GM18868 (cell line): ENCODE data around the gene BUD13.
A peak's percentile ranks its signal among the peaks of the same experiment; 100 is the strongest.
"Not testable (repeated sequence)": the region's sequence is repeated elsewhere in the genome, so short reads cannot be mapped to it uniquely, and the experiment has no call there.

Experiments used
- ATAC-seq: cut with Tn5 transposase; IDR thresholded peaks from one replicate; pipeline ENCODE4 v1.9.1; 2021; ENCODE audit warnings: mild to moderate bottlenecking, moderate library complexity; ENCODE audit not compliant: unreplicated experiment

The BUD13 gene, protein sequence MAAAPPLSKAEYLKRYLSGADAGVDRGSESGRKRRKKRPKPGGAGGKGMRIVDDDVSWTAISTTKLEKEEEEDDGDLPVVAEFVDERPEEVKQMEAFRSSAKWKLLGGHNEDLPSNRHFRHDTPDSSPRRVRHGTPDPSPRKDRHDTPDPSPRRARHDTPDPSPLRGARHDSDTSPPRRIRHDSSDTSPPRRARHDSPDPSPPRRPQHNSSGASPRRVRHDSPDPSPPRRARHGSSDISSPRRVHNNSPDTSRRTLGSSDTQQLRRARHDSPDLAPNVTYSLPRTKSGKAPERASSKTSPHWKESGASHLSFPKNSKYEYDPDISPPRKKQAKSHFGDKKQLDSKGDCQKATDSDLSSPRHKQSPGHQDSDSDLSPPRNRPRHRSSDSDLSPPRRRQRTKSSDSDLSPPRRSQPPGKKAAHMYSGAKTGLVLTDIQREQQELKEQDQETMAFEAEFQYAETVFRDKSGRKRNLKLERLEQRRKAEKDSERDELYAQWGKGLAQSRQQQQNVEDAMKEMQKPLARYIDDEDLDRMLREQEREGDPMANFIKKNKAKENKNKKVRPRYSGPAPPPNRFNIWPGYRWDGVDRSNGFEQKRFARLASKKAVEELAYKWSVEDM

DNA sequence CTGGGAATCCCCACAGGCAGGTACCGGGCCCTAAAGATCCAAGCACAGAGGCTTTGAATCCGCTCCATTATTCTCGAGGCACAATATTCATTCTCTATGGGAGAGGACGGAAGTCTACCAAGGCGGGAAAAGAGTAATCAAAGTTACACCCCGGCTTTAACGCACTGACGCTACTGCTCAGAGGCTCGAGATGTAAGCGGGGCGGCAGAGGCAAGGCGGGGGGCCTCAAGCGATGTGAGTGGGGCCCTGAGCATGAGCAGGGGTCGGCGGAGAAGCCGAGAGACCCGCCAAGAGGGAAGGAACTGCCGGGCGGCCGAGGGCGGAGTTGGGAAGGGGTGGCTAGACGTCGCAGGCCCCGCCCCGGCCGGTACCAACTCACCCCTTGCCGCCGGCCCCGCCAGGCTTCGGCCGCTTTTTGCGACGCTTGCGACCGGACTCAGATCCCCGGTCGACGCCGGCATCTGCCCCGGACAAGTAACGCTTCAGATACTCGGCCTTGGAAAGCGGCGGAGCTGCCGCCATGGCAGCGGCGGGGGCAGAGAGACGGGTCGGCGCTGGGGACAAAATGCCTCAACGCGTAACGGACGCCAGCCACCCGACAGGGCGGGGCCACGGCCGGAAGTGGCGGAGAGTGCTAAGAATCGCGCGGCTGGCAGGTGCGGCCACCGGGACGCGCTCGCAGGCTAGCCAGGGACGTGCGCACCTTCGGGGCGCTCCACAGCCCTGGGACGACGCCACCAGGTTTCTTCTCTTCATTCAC lies at the start of gene BUD13:
Gene BUD13 (minus strand): TSS at position 545 of the 760 bp plus-strand sequence. CDS start 23 bp downstream, at position 522.
- ATAC-seq = peak; percentile 84

DNA sequence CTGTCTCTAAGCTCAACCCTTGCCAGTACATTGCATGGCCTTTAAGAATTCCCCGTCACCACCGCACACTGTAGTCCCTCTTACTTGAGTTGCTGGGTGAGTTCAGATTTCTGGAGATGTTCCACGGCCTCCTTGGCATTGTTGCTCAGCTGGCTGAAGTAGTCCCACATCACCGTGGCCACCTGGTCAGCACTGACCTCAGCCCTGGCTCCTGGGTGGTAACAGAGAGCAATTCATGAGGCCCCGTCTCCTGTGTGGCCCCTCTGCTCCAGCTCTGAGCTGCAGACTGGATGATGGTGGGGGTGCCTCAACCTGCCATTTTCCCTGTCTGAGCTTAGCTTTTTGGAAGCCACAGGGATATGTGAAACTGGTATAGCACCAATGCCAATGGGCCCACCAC lies 49.8 kb upstream of the BUD13 start:
- ATAC-seq = no peak

DNA sequence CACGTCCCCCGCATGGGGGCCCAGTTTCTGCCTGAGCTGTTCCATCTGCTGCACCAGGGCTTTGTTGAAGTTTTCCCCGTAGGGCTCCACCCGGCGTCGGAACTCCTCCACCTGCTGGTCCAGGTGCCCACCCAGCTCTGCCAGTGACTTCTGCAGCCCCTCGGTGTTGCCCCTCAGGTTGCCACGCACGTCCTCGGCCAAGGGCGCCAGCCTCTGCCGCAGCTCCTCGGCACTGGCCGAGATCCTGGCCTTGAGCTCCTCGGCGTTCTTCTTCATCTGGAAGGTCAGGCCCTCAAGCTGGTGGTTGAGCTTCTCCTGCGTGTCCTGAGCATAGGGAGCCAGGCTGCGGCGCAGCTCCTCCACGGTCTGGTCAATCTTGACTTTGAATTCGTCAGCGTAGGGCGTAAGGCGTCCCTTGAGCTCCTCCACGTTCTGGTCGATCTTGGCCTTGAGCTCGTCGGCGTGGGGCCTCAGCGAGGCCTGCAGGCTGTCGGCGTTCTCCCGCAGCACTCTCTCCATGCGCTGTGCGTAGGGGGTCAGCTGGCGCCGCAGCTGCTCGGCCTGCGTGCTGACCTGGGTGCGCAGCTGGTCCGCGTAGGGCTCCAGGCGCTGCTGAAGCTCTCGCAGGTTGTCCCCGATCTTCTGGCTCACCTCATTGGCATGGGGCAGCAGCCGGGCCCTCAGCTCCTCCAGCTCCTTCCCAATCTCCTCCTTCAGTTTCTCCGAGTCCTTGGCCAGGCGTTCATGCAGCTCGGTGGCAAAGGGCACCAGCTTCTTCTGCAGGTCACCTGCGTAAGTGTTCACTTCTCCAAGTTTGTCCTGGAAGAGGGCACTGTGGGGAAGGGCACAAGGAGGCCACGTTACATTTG lies 48.5 kb upstream of the BUD13 start:
- ATAC-seq = no peak

DNA sequence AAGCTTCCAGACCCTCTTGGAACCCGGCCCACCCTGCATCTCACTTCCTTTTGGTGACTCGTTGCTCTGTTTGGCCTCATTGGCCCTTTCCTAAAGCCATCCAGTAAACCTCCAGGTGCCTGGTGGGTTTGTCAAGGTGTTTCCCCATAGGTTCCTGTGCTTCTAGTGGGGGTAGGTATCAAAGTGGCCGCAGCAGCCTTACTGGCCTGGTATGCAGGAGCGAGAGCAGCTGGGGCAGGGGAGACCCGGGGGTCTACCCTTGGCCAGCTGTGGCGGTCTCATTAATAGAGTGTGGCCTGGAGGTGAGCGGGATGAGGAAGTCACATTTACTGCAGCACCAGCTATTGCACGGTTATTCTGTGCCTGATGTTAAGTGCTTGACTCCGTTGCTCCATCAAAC lies 46.3 kb upstream of the BUD13 start:
- no peak for ATAC-seq

DNA sequence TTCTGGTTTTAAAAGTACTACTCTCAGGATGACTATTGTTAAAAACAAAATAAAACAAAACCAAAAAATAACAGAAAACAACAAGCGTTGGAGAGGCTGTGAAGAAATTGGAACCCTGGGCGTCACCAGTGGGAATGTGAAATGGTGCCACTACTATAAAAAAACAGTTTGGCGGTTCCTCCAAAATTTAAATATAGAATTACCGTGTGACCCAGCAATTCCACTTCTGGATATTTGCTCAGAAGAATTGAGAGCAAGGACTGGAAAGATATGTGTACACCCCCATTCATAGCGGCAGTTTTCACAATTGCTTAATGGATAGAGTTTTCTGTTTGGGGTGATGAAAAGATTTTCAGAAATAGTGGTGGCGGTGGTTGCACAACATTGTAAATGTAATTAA lies 41.7 kb upstream of the BUD13 start:
- ATAC-seq = no peak

DNA sequence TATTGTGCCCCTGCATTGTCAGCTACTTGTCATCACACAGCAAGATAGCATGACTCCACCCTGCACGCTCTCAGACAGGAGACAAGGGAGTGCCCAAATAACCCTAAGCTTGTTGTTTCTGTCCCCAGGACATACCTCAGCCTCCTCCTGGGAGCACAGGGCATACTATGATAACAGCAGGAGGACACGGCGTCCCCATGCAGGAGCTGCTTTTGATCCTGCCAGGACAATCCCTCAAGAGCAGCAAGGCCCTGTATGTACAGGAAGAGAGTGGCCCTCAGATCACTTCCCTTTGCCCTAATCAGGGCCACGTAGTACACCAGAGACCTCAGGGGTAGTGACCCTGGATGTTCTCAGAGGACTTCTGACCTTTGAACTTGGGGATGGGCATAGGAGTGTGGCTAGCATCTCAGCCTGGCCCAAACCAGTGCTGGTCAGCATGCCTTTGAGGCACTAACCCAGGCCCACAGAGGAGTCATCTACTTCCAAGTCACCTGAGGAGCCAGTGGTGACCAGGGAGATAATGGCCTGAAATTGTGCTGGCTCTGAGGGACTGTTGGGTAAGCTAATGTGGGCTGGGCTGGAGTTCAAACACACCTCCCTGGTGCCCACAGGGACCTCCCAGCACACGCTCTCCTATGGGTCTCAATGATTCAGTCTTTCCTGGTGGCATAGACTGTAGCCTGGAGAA lies 41.1 kb upstream of the BUD13 start:
- ATAC-seq = no peak

DNA sequence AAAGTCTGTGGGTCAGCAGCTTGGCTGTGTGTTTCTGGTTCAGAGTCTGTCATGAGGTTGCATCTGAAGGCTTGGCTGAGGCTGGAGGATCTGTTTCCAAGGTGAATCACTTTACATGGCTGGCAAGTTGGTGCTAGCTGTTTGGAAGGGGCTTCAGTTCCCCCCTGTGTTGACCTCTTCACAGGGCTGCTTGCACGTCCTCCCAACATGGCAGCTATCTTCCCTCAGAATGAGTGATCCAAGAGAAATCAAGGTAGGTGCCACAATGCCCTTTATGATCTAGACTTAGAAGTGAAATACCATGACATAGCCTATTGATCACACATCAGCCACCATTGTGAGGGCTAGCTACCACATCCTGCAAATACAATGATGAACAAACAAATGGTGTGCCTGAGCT lies 40.4 kb upstream of the BUD13 start:
- no peak for ATAC-seq

DNA sequence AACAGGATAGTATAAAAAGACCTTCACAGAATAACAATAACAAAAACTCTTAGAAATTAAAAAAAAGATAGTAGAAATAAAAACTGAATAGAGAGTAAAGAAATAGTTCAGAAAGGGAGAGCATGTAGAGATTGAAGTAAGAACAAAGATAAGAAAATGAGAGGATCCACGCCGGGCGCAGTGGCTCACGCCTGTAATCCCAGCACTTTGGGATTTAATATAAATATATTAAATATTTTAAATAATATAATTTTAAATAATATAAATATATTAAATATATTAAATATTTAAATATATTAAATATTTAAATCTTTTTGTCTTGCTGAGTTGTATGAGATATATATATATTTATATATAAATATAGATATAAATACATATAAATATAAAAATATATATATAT lies 39.3 kb upstream of the BUD13 start:
- ATAC-seq = no peak

DNA sequence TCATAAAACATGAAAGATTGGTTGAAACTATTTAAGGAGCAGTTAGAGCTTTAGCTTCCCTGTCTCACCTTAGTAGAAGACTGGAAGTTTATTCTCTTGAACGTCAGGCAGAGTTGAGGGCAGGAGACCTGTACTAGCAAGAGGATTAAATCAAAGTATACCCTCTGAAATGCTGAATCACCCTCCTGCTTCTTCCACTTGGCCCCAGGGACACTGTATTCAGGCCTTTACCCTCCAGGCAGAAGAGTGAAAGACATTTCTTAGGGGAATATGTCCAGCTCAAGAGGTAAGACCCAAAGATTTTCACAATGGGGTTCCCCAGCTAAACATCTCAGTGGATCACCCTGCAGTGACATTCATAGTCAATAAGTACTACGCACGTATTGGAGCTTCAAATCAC lies 38.4 kb upstream of the BUD13 start:
- no peak for ATAC-seq

DNA sequence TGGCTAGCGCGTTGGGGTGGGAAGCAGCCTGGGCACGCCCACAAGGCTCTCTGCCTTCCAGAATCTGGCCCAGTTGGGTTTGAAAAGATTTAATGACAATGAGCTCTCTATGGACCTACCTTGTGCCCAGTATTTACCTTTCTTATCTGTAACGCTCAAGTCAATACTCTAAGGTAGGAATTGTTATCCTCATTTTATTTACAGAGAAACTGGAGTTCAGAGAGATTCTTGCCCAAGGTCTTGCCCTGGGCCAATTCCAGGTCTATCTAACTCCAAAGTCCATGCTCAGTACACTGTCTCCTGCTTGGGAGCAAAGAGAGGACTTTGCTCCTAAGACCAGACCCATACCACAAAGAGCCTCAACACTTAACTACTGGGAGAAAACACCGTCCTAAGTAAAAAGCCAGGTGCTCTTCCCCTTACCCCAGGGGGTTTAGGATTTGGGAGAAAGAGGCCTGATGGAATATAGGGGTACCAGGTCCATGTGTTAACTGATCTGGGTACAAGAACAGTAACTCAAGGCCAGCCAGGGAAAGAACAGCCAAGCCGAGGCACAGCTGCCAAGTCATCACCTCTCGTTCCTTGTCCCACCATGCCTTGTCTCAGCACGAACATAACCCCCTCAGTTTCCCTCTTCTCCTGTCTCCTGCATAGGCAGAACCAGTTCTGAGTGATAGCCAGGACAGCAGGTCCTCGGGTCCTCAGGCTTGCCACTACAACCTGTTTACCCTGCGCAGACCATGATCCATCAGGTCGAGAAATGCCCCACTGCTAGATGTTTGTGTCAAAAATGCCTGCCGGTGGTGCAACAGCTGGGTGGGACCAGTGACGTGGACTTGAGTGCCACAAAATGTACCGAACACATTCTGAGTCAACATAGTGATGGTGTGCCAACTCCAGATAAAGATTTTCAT lies 35.7 kb upstream of the BUD13 start:
- ATAC-seq = no peak

DNA sequence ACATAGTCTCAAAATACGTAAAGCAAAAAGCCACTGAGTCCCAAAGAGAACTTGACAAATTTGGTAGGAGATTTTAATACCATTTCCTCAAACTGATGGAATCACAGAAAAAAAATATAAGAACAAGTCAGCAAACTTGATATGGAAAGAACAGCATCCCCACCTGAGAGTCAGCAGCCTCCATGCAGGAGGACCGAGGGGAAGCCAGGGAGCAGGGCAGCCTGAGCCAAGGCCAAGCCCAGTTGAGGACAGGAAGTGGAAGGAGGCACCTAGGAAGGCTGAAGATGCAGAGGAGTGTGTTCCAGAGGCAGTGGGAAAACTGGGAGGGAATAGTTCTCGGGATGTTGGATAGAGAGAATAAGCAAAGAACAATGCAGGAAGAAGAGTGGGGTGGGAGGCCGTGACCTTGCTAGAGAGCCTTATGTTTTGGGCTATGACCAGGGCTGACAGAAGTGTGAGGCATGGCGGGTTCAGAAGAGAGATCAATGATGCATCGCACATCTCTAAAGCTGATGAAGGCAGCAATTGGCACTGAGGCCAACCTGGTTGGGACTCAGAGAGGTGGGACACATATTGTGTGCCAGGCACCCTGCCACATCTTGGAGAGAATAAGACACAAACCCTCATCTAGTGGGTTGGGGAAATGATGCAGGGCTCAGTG lies 34.9 kb upstream of the BUD13 start:
- ATAC-seq = no peak

DNA sequence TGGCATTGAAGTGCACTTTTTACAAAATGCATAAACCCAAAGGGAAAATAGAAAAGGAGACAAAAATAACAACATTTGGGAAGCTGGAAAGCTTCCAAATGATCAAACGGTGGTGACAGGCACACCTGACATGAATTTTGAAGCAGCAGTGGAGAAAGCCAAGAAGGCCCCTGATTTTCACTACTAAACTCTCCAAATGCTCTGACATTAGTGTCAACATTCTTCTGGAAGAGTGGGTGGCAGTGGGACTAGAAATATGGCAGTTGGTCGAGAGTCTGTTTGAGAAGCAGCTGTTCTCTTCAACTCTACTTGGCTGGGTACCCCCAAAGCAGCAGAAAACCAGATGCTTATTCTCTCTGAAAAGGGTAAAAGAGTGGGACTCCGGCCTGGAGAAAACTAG lies 31.2 kb upstream of the BUD13 start:
- no peak for ATAC-seq

DNA sequence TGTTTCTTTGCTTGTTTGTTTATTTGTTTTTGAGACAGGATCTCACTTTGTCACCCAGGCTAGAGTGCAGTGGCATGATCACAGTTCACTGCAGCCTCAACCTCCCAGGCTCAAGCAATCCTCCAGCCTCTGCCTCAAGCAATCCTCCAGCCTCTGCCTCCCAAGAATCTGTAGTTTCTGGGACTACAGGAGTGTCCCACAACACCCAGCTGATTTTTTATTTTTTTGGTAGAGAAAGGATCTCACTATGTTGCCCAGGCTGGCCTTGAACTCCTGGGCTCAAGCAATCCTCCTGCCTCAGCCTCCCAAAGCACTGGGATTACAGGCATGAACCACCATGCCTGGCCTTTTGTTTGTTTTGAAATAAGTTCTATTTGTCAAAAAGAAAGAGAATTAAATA lies 28.9 kb upstream of the BUD13 start:
- not testable (repeated sequence) for ATAC-seq

DNA sequence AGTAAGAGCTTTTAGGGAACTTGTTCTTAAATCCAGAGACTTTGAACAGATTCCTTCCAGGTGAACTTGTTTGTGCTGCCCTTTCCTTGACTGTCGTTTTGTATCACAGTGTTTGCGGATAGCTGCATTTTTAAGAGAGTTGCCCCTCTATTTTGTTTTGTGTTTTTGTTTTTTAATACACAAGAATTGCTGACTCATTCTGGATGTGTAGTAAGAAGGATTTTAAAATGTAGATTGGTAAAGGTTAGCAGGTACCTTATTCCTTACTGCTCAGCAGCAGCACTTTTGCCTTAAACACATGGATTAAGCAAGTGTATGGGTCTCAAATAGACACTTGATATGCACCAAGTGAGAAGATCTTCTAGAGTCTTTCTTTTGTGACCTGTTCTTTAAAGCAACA lies 27.8 kb upstream of the BUD13 start:
- ATAC-seq = no peak

DNA sequence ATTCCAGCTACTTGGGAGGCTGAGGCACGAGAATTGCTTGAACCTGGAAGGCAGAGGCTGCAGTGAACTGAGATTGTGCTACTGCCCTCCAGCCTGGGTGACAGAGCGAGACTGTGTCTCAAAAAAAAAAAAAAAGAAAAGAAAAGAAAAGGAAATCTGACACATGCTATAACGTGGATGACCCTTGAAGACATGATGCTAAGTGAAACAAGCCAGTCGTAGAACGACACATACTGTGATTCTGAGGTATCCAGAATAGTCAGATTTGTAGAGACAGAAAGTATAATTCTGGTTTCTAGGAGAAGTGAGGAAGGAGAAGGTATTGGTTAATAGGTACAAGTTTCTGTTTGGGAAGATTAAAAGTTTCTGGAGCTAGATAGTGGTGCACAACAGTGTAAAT lies 25.6 kb upstream of the BUD13 start:
- no peak for ATAC-seq

DNA sequence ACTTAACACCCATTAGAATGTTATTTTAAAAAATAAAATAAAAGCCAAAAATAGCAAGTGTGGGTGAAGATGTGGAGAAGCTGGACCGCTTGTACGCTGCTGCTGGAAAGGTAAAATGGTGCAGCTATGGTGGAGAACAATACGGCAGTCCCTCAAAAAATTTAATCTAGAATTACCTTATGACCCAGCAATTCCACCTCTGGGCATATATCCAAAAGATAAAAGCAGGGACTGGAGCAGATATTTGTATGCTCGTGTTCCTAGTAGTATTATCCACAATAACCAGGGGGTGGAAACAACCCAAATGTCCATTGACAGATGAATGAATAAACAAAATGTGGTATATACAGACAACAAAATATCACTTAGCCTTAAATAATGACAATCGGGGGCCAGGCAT lies 25.0 kb upstream of the BUD13 start:
- ATAC-seq = no peak

DNA sequence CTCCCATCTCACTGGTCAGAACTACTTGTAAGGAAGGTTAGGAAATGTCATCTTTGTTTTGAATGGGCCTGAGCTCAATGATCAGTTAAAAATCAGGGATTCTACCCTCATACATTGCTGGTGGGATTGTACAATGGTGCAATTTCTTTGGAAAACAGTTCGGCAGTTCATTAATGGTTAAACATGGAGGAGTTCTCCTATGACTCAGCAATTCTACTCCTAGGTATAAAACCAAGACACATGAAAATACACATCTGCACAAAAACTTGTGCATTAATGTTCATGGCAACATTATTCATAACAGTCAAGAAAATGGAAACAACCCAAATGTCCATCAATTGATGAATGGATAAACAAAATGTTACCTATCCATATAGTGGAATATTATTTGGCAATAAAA lies 23.8 kb upstream of the BUD13 start:
- no peak for ATAC-seq

DNA sequence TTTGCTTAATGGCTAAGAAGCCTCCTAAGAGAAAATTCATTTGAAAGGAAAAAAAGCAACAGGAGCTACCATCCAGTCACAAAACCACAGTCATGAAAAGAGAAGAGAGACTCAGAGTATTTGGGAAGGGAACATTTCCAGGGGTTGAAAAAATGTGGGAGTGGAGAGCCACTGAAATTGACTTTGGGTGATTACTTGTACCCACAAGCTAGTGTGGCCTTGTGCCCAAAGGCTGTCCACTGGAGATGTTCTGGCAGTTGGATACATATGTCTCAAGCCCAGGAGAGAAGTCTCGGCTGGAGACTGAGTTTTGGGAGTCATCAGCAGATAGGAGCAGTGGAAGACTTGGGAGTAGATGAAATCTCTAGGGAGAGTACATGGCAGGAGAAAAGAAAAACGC lies 22.1 kb upstream of the BUD13 start:
- no peak for ATAC-seq

DNA sequence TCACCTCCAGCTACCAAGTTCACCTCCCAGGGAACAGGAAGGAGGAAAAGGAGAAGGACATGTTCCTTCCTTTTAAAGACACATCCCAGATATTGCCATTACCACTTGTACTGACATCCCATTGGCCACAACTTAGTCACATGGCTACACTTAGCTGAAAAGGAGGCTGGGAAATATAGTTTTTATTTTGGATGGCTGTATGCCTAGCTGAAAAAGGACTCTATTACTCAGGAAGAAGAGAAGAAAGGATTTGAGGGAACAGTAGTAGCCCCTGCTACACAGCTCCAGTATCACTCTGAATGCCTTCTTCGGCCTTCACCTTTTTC lies 20.9 kb upstream of the BUD13 start:
- ATAC-seq = no peak
